HG02571 (cell line): ENCODE measurements around the gene CSMD2.

Source experiments
- ATAC-seq: cut with Tn5 transposase; IDR thresholded peaks from one replicate; pipeline ENCODE4 v1.9.1; 2021; ENCODE audit warnings: mild to moderate bottlenecking, moderate library complexity; ENCODE audit not compliant: unreplicated experiment

Gene CSMD2

DNA sequence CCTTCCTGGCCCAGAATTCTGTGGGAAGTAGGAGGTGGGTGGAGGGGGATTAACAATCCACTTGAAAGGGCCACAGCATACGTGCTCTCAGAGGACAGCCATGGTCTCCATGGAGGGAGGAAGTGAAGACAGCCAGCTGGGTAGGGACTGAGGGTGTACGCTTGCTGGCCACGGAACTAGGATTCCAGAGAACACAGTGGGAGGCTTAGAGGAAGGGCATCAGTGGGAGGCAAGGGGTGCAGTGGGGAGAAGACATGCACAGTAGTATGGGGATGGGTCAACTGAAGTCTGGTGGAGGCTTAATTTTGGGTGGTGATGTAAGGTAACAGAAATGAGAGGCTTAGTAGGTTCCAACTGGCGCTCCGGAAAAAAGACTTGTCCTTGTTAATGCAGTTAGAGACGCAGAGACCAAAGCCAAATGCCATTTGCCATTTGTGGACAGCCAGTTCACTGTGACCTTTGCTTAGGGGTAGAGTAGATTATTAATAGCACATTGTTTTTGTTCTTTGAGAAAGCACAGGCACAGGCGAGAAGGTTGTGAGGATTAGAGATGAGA lies 589.6 kb downstream of the CSMD2 start:
- no peak for ATAC-seq

DNA sequence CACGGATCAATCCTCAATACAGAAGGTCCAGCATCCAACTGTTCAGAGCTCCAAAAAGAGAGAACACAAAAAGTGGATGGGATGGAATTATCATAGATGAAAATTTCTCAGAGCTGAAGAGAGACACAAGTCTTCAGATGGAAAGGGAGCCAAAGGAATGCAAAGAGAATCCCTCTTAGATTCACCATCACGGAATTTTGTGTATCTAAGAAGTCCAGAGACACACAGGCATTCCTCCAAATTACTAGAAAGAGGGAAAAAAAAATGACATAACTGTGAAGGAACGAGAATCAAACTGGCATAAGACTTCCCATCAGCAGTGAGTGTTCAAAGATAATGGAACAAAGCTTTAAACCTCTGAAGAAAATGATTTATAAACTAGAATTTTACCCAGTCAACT lies 591.4 kb downstream of the CSMD2 start:
- ATAC-seq = no peak

DNA sequence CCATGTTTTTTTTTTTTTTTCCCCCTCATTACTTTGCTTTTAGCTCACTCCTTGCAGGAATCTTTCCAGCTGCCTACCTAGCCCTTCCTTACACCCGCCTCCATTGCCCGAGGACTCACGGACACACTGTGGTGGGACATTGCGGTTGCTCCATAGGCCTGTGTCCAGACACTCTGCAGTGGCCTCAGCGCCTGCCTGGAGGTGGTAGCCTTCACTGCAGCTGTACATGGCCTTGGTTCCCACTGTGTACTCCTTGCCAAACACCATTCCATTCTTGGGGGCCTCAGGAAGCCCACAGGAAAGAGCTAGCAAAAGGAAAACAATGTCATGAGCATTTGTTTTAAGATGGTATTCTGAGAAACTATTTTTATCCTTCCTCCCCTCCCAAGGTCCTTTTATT lies 592.6 kb downstream of the CSMD2 start:
- ATAC-seq = no peak

DNA sequence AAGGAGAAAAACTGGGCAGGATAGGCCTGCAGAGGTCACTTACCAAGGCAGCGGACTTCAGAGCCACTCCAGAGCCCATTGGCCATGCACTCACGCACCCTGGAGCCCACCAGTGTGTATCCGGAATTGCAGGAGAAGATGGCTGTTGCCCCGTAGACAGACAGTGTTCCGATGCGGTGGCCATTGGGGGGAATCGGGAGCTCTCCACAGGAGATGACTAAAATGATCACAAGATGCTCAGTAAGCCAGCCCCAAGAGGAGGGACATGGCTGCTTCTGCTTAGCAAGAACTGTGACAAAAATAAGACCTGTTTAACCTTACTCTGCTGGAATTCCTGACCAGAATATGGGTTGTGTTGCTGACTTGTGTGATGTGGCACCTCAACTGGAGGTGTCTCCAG lies 595.7 kb downstream of the CSMD2 start:
- ATAC-seq = no peak

DNA sequence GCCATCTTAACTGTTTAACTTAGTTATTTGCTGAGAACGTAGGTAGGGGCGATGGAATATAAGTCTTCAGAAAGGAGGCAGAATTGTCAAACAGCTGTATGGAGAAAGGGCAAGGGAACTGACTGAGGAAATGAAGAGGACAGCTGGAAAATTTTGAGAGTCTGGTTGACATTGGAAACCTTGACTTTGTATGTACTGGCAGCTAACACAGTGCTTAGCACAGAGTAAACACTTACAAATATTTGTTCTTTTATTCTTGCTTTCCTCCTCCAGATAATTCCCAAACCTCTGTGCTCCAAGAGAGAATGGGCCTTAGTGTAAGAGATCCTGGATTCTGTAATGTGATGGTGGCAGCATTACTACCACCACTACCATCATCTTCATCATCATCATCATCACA lies 601.3 kb downstream of the CSMD2 start:
- ATAC-seq = no peak

DNA sequence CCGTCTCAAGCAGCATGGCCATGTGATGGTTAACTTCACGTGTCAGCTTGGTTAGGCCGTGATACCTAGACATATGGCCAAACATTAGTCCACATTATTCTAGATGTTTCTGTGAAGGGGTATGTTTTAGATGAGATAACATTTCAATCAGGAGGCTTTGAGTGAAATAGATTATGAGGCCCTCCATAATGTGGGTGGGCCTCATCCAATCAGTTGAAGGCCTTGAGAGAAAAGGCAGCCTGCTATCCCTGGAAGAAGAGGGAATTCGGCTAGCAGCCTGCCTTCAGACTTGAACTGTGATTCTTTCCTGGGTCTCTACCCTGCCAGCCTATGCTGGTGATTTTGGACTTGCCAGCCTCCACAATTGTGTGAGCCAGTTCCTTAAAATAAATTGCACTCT lies 602.5 kb downstream of the CSMD2 start:
- no peak for ATAC-seq

DNA sequence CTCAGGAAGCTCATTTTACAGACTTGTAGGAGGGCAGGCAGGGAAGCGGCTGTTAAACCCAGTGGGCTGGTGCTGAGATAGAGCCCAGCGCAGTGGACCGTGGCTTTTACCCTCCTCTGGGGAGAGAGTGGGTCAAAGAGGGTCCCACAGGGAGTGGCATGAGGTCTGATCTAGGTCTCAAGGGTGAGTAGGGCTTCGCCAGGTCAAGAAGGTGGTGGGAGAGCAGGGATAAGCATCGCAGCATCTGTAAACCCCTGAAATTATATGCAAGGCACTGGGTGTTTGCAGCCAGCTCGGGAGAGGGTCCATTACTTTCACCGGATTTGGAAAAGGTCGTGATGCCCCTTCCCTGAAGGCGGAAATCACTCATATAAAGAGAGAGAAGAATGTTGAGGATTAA lies 603.5 kb downstream of the CSMD2 start:
- no peak for ATAC-seq

DNA sequence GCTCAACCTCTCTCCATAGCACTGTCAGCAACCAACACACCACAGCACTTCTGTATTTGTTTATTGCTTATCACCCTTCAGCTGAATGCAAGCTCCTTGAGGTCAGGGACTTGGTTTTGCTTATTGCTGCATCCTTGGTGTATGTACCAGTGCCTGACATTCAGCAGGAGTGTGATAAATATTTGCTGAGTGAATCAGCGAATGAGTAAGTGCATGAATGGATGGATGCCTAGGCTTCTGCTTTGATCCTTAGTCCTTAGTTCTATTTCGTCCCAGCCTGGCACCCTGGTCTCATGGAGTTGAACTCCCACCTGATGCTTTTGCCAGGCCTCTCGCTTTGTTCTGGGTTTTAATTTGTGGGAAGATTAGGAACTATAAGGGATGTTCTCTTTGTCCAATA lies 604.4 kb downstream of the CSMD2 start:
- ATAC-seq = no peak

DNA sequence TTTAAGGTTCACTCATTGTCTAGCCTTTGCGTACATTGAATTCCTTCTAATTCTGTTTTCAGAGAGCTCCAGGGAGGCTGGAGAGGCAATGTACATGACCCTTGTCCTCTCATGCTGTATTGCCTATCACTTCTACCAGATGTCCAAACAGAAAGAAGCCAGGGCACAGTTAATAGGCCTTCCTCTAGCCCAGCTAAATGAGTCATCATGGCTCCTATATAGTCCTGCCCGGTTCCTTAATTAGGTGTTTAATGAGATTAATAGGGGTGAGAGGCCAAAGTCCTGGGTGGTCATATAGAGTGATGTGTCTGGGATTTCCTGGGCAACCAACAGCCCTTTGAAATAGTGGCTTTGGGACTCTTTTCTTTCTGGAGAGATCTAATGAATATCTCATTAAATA lies 616.3 kb downstream of the CSMD2 start:
- ATAC-seq = no peak

DNA sequence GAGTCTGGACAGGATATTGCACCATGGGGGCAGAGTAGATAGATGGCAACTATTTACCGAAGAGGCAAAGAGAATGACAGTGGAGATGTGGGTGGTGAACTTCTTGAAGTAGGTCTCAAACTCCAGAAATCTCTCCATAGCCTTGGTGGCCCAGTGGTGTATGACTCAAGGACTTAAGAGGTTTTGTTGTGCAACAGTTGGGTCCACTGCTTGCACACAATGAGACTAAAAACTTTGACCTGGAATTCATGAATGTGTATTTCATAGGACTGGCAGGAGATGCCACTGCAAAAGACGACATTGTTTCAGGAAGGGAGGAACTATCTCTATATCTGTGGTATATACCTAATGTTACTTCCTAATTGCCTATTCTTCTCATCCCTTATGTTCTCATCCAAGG lies 616.7 kb downstream of the CSMD2 start:
- ATAC-seq = no peak

DNA sequence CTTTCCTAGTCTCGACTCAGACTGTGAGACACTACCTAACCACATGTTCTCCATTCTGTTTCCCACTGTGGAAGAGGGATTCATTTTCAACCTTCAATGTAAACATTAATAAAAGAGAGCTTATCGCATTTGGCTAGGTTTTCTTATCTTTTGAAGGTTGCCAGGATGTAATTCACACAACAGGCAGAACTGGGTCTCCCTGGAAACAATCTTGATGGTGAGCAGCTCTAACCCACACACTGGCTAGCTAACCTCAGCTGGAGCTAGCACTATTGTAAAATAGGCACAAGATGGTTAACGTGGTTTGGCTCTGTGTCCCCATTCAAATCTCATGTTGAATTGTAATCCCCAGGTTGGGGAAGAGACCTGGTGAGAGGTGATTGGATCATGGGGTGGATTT lies 617.5 kb downstream of the CSMD2 start:
- no peak for ATAC-seq

DNA sequence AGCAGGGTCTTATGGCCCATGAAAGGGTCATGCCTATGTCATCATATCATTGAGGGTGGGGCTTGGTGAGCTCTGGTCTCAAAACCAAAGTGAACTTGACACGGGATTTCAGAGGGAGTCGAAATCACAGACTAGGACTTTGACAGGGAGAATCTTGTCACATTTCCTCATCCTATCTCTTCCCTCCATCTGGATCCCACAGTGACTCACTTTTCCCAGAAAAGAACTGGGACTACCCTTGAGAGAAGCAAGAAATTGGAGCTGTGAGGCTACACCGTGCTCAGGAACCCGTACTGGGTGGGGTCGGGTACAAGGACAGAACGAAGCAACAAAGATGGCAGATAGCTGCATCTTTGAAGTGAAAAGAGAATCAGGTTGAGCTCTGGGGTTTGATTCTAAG lies 623.1 kb downstream of the CSMD2 start:
- no peak for ATAC-seq

DNA sequence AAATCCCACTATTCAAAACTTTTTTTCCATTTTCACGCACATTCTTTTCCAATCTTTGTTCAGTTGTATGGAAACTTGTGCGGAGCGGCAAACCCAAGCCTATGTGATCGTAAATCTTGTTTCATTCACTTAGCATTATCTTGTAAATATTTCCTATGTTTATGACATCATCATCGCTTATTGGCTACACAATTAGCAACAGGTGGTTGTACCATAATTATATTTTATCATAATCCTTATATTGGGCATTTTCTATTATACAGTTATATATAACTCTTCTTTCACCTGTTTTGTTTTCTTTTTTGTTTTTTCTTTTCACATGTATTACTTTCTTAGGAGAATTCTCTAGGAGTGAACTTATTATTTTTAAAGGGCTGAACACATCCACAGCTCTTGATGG lies 627.1 kb downstream of the CSMD2 start:
- ATAC-seq = no peak

DNA sequence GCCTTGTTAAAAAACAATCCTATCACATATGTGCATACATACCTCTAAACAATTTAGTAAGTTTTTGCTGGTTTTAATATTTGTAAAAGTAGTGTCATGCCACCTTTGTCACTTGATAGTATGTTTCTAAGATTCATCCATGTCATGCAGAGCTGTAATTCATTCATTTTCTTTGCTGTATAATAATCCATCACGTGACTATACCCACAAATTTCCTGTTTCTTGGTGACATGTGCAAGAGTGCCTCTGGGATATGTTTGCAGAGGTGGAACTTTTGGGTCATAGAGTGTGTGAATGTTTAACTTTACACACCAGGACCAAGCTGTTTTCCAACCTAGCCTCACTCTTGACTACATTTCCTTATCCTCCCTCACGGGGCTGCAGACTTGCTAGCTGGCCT lies 629.7 kb downstream of the CSMD2 start:
- ATAC-seq = no peak

DNA sequence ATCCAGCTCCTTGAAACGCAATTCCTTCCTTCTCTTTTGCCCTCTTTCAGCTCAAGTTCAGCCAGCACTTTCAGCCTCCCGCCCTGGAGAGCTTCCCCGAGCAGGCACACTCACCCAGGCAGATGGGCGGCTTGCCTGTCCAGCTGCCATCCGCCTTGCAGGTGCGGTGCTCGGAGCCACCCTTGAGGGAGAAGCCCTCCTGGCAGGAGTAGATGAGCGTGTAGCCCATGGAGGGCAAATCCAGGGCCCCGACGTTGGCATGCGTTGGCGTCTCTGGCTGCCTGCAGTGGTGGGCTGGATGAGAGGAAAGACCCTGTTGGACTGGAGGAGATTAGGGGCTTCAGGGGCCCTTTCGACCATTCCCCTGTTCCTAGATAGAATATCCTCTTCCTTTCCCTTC lies 632.1 kb downstream of the CSMD2 start:
- ATAC-seq = no peak

DNA sequence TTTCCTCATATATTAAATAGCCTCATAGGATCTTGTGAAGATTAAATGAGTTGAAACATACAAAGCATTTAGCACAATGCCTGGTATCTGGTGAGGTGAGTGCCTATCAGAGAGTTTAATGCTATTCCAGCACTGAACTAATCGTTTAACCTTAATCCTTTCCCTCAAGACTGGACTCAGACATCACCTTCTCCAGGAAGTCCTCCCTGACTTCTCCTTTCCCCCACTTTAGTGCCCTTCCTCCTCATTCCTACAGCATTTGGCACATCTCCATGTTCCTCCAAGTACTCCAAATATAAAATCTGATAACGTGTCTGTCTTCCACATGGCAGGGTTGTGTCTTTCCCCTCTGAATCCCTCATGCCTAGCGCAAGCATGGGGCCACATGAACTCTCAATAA lies 632.8 kb downstream of the CSMD2 start:
- no peak for ATAC-seq

DNA sequence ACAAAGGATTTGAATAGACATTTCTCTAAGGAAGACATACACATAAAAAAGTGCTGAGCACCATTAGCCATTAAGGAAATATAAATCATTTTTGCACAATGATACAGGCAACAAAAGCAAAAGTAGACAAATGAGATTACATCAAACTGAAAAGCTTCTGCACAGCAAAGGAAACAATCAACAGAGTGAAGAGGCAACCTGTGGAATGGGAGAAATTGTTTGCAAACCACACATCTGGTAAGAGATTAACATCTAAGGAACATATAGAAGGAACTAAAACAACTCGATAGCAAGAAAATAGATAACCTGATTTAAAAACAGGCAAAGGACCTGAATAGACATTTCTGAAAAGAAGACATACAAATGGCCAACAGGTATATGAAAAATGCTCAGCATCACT lies 635.1 kb downstream of the CSMD2 start:
- no peak for ATAC-seq

DNA sequence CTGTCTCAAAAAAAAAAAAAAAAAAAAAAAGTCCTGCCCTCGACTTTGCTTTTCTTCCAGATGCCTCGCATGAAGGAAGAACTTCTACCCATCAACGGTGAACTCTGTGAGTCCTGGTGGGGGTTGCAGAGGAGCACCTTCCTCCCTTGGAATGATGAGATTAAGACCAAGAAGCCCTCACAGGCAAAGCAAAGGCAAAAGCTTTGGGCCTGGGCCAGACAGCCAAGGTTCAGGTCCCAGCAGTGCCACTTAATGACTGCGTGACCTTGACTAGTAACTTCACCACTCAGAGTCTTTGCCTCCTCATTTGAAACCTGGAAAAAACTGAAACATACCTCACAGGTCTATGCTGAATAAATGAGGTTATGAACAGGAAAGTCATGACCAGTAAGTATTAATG lies 637.1 kb downstream of the CSMD2 start:
- no peak for ATAC-seq

DNA sequence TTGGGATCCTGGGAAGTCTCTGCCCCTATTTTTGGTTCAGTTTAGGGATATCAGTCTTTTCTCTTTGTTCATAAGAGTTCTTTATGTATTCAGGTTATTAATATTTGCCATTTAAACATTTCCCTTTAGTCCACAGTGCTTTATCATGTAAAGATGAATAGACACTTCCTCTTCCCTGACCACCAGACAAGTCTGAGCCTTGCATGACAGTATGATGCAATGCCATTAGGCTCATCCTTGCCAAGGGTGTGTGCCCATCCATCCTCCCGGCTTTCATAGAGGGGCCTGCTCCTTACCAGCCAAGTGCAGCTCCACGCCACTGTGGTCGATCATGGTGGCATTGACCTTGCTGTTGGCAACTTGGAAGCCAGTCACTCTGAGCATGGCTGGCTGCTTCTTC lies 640.4 kb downstream of the CSMD2 start:
- ATAC-seq = no peak

DNA sequence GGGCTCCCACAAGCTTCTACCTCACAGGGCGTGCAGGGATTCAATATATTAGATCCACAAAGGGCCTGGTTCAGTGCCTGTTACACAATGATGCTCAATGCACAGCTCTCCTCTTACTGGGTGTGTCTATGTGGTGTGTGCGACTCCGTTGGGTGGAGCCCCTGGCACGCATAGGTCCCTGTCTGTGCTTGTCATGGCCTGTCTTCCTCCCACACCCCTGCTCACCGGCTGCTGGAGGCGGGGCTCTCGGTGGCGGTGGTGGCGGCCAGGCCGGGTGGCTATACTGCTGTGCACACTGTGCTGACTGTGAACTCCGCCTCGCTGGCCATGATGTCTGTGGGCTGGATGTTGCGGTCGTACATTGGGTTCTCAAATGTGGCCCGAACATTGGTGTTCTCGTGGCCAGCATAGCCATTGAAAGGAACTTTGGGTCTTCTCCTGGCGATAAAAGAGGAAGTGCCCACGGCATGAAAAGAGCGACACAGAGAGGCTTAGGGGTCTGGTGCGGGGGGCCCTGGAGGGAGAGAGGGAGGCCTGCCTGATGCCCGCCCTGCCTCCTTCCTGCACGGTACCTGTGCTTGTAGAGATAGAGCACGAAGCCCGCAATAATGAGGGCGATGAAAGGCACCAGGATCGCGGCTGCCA lies 645.7 kb downstream of the CSMD2 start:
- no peak for ATAC-seq

DNA sequence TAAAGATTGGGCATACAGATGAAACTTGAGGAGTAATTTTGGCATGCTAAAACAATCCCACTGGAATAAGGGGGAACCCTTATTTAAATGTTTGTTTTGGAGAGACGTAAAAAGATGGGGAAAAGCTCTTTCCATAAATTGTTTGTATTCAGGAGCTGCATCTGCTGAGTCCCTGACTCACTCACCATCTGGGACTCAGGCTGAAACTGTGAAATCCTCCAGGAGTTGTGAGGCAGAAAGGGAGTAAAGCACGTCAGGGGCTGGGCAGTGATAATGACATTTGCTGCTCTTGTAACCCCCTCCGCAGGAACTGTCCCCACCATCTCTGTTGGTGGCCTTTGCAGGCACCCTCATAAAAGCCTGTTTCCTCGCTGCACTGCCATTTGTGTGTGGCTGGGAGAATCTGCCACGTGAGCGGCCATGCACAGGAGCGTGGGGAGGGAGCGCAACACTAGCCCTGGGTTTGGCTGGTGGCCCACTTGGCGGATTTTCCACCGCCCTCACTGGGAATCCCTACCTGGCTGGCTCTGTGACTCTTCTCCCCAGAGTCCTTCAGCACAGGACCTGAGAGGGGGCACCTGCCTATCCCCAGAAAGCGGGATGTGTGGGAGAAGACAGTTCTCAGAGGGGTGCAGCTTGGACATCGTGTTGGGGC lies 647.3 kb downstream of the CSMD2 start:
- ATAC-seq = no peak

DNA sequence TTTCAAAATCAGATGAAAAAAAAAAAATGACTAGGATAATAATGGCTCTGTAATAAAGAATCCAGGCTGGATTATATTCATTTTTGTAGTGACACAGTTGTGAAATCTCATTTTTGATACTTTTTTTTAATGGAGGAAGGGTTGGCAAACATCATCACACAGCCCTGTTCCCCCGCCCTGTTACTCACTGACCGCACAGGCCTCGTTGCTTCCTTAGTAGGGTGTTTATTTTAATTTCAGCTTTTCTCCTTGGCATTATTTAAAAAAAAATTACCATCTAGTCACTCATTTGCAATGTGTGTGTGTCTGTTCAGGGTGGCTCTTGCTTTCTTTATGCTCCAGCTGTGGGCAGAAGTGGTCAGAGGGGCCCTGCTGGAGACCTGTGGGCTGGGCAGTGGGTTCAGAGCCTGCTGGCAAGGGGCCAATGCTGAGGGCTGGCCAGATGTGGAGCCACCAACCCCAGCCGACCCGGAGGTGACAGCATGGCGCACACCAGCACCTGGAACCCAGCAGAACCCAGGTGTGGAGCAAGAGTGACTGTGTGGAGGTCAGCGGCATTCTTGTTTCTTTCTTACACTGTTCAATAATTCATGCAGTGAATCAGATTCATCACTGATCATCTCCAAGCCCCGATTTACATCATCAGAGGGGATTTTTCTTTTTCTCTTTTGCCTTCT lies 648.0 kb downstream of the CSMD2 start:
- no peak for ATAC-seq
